NCI-H82 treated with DMSO at 0.1 percent for 48 hours (cell line): Measurements from ENCODE around the gene ZNF337.
"Not testable (repeated sequence)": the region's sequence is repeated elsewhere in the genome, so short reads cannot be mapped to it uniquely, and the experiment has no call there.

Experiments used
- DNase-seq: peaks from one replicate; lab custom pipeline; 2025; ENCODE audit not compliant: unreplicated experiment; lab: John Stamatoyannopoulos, UW

ZNF337 gene

GRCh38 chr20:25695532-25696370, 902 bp downstream of the ZNF337 start:
- no peak for DNase-seq

GRCh38 chr20:25692499-25692898, 4.2 kb downstream of the ZNF337 start:
- no peak for DNase-seq

- no peak for DNase-seq
Observed at GRCh38 chr20:25690427-25690826, 6.2 kb downstream of the ZNF337 start.

GRCh38 chr20:25686081-25687067, 10.3 kb downstream of the ZNF337 start:
- DNase-seq: no peak

- DNase-seq: no peak
Observed at GRCh38 chr20:25685276-25686080, 11.2 kb downstream of the ZNF337 start.

GRCh38 chr20:25683826-25684225, 12.8 kb downstream of the ZNF337 start:
- not testable (repeated sequence) for DNase-seq

- DNase-seq: no peak
Observed at GRCh38 chr20:25683050-25683449, 13.6 kb downstream of the ZNF337 start.

- no peak for DNase-seq
Observed at GRCh38 chr20:25676164-25676809, 20.4 kb downstream of the ZNF337 start.

- DNase-seq: no peak
Observed at GRCh38 chr20:25675161-25675560, 21.5 kb downstream of the ZNF337 start.

- no peak for DNase-seq
Observed at GRCh38 chr20:25672659-25673235, 23.9 kb downstream of the ZNF337 start.

GRCh38 chr20:25669826-25670422, 26.7 kb downstream of the ZNF337 start:
- DNase-seq: no peak

GRCh38 chr20:25668446-25668845, 28.2 kb downstream of the ZNF337 start:
- no peak for DNase-seq

GRCh38 chr20:25659999-25660398, 36.7 kb downstream of the ZNF337 start:
- no peak for DNase-seq

- DNase-seq: no peak
Observed at GRCh38 chr20:25654487-25654886, 42.2 kb downstream of the ZNF337 start.

- not testable (repeated sequence) for DNase-seq
Observed at GRCh38 chr20:25652866-25653265, 43.8 kb downstream of the ZNF337 start.

- DNase-seq: no peak
Observed at GRCh38 chr20:25644814-25645213, 51.8 kb downstream of the ZNF337 start.

- no peak for DNase-seq
Observed at GRCh38 chr20:25643716-25644115, 52.9 kb downstream of the ZNF337 start.

- DNase-seq: no peak
Observed at GRCh38 chr20:25637247-25637646, 59.4 kb downstream of the ZNF337 start.

GRCh38 chr20:25632940-25633790, 63.5 kb downstream of the ZNF337 start:
- DNase-seq: no peak
